ENCODE data around the gene PTPRN2. TPM values are rescaled to one million over a fixed set of nuclear protein-coding genes. Genes with fewer than 3 reads are reported as not detected.
"Not testable (repeated sequence)": the region's sequence is repeated elsewhere in the genome, so short reads cannot be mapped to it uniquely, and the experiment has no call there.

The PTPRN2 gene
- total RNA-seq, 1 donor from 2014 or later, result 7.8 TPM

DNA sequence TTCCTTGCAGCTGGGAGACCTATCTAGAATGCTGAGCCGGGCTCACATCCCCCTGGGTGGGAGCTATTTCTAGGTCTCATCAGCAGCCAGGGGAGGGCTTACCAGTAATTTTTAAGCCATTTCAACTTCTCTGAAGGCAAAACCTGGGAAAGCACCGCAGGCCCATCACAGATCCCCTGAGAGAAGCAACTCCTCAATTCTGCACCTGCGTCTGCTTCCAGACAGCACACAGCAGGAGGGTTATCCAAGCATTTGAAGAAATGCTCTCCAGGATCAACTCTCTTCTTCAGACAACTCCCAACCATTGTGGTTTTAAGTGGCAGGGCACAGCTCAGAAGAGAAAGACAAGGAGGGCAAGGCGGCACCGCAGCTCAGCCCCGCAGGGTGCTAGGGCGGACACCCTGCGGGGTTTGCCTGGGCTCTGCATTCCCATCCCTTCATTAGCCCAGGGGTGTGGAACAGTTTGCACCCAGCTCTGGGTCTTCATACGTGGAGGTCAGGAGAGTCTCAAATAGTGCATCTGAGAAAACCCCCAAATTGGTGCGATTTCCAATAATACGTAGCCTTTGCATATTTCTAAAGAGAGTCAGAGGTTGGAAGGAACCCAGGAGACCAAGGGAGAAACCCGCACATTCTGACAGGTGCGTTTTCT, 632.1 kb downstream of the PTPRN2 start:
- DNase-seq (ENCODE audit: low spot score), result no peak

DNA sequence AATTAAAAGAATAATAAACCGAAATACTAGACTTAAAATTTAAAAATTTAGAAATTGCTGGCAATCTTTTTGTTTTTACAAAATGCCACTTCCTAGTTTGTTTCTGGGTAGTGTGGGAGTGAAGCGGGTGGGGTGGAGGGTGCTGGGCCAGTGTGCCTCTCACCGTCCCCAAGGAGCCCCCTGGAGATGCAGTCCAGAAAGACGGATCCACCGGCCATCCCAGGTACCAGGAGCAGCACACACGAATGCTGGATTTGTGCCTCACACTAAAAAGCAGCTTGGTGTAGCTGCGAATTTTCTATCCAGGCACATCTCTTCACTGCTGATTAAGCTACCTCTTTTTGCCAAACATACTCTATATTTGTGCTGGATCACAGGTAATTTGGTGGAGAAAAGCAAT, 632.7 kb downstream of the PTPRN2 start:
- no peak for DNase-seq (ENCODE audit: low spot score)

DNA sequence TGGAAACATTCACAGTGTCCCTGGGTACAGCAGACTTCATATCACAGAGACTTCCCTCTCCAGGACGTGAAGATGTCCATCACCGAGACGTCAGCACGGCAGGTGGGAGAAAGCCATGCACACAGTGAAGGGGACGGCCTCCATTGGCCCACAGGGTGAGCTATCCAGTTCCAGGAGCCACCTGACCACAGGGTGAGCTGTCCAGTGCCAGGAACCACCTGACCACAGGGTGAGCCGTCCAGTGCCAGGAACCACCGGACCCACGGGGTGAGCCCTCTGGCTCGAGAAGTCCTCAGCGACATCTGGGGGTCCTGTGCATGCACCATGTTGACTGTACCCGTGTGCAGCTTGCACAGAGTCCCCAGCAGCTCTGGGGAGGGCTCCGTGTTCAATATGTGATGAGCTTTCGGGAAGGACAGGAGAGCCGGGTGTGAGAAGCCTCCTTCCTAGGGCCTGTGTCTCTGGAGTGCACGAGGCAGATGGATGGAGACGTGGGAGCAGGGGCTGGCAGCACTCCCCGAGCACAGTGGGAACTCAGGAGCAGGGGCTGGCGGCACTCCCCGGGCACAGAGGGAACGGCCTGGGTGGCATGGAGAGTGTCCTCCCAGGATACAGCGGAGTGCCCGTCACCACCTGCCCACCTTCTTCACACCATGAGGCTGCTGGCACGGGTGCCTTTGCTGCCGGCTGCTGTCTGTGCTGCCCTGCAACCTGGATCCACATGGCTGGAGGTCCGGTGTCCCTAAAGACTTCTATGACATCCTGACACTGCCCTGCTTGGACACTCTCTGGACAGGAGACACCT, 634.6 kb downstream of the PTPRN2 start:
- no peak for DNase-seq (ENCODE audit: low spot score)

DNA sequence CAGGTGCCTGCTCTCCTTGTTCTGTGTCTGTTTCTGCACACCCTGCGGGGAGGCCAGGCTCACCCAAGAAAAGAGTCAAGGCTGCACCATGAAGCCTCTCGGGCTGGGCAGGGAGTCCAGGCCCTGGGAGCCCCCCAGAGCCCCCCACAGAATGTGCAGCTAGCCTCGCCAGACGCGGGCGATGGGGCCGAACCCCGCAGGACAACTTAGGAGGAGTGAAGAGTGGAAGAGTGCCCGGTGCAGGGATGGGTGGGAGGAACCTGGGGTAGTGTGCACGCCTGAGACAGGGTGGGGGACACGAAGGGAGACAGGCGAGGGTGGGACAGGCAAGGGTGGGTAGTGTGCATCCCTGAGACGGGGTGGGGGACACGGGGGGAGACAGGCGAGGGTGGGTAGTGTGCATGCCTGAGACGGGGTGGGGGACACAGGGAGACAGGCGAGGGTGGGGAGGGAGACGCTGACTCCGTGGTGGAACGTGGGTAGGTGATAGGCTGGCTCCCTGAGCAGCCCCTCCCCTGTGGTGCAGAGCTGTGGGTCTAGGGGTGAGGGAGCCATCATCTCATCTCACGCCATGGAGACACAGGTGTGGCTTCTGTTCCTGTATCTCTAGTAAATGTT, 635.5 kb downstream of the PTPRN2 start:
- DNase-seq (ENCODE audit: low spot score), result no peak

DNA sequence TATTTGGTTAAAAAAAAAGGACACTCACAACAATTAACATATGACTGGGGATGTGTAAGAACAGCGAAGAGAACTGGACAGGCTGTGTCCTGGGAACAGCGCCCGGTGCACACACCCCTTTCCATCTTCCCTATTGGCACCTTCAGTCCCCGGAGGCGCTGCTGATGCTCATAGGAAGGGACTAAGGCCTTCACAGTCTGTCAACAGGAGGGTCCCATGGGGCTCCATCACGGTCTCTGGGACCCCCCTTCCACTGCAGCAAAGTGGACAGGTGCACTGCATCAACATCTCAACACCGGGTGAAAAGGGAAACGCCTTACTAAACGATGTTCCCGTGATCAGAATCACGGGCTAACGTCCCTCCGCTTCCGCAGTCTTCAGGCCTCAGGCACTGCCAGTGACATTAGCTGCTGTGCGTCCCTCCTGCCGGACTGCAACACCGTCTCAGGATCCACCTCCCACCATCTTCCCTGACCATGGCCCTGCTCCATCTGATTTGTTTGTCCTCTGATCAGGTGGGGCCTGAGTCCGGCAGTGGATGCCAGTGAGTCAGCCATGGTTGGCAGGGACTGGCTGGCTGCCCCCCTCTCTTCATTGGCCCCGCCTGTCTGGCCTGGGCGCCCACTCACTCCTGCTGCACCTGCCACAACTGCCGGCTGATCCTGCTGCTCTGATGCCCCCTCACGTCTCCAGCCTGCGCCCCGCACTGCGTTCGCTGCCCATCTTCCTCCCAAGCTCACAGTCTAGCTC, 636.1 kb downstream of the PTPRN2 start:
- DNase-seq (ENCODE audit: low spot score), result no peak

DNA sequence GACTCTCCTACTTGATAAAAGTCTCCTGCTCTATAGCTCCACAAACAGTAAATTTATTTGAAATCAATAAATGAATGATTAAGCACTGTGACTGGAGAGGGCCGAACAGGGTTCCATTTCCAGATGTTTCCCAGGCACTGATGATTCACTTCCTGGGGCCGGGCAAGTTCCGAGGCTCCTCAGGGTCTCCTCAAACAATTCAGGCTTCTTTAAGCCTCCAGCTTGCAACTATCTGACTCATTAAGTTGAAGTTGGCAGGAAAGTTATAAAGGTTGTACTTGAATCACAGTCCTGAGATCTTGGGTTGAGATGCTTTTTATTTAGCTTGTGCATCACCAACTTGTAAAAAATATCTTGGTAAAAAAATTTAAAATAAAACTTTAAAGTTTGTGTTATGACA, 637.9 kb downstream of the PTPRN2 start:
- no peak for DNase-seq (ENCODE audit: low spot score)

DNA sequence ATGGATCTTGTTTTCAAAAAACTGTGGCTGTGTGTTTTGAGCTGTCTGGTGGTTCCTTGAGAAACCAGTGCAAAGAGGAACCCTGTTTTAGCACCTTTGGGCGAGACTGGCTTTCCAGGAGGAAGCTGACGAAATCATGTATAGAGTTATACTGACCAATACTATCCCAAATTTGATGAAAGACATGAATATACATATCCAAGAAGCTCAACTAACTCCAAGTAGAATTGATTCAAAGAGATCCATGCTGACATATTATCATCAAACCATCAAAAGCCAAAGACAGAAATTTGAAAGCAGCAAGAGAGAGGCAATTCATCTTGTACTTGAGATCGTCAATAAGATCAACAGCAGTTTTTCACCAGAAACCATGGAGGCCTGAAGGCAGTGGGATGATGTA, 640.1 kb downstream of the PTPRN2 start:
- no peak for DNase-seq (ENCODE audit: low spot score)

DNA sequence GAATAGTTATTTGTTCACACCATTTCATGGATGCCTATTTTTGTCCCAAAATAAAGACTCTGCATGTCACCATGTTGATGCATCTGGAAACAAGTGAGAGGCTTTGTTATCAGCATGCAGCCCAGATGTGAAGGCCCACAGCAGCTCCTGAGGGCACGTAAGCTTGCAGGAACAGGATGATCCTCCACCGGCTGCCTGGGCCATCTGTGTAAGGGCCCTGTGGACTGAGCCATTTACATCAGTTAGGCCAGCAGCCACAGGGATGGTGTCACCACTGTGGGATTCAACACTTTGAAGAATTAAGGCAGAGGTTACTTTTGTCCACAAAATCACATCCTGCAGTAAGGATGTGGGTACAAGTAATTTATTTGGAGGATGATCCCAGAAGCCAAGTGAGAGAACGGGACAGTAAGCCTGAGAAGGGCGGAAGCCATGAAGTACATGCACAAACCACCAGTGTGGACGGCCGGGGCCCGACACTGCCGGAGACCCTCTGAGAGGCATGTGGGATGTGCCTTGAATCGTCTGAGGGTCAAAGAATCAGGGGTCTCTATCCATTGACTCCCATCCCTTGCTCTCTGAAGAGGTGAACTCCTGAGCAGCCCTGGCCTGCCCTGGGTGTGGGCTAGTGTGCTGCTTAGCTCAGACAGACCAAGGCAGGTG, 641.1 kb downstream of the PTPRN2 start:
- DNase-seq (ENCODE audit: low spot score), result no peak

DNA sequence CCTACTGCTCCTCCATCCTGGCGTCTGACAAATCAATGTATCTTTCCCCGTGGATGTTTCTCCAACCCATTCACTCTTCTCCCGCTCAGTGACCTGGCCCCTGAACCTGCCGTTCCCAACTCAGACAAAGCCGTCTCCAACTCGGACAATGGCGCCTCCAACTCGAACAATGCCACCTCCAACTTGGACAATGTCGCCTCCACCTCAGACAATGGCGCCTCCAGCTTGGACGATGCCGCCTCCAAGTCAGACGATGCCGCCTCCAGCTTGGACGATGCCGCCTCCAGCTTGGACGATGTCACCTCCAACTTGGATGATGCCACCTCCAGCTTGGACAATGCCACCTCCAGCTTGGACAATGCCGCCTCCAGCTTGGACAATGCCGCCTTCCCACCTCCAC, 642.2 kb downstream of the PTPRN2 start:
- DNase-seq (ENCODE audit: low spot score), result no peak

DNA sequence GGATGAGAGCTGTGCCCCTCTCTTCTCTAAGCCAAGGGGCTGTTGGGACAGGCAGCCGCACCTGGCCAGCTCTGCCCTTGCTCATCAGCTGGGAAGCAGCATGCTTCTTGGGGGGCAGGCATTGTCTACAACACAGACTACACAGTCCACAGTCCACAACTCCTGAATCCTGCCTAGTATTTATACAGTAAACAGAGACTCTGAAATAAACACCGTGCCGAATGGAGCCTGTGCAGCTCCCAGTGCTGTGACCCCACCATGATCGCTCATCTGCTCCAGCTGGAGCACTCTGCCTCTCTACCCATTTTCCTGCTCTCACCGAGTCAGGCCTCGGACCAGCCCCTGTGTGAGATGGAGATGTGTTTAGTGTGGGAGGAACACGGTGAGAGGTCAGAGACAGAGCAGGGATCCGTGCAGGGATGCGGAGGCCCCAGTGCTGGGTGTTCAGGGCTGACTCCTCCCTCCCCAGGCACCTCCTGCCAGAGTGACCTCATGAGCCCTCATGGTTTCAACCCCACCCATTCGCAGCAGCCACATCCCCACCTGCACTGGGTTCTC, 642.8 kb downstream of the PTPRN2 start:
- no peak for DNase-seq (ENCODE audit: low spot score)

DNA sequence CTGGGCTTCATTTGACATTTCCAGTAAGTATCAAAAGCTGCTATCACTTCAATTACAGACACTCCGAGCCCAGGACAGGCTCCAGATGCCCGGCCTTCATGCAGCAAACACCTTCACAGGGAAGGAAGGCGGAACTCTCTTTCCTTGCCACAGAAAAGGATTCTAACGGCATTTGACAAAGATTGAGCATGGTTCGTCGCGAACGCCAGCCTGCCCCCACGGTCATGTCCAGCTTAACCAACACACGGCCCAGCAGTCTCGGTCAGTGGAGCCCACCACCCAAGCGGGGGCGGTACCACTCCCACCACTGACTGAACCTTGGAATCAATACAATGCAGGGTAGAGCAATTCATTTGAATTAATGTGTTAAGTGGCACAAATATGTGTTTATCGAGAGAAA, 643.6 kb downstream of the PTPRN2 start:
- no peak for DNase-seq (ENCODE audit: low spot score)

DNA sequence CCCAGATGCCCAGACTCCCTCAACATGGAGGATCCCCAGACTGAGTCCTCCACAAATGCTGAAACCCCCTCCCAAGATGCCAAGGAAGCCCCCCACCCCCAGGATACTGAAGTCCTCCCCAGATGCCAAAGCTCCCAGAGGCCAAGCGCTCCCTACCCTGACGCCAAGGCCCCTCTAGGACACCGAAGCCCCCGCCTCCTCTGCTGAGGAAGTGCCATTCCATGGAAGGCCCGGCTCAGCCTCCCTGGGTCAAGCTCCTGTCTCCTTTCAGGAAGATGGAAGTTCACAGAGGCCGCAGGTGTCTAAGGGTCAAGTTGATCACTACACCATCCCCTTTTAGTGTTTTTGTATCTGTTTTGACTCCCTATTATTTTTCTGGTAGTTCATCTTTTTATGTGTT, 644.1 kb downstream of the PTPRN2 start:
- DNase-seq (ENCODE audit: low spot score), result no peak

DNA sequence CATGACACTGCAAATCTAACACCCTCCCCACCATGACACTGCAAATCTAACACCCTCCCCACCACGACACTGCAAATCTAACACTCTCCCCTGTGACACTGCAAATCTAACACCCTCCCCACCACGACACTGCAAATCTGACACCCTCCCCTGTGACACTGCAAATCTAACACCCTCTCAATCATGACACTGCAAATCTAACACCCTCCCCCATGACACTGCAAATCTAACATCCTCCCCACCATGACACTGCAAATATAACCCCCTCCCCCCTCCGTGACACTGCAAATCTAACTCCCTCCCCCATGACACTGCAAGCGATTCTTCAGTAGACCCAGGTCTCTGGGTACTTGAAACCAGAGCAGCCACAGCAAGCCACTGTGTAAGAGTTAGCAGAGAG, 646.4 kb downstream of the PTPRN2 start:
- DNase-seq (ENCODE audit: low spot score), result no peak

DNA sequence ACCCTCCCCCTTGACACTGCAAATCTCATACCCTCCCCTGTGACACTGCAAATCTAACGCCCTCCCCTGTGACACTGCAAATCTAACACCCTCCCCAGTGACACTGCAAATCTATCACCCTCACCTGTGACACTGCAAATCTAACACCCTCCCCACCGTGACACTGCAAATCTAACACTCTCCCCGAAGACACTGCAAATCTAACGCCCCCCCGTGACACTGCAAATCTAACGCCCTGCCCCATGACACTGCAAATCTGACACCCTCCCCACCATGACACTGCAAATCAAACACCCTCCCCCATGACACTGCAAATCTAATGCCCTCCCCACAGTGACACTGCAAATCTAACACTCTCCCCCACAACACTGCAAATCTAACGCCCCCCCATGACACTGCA, 647.1 kb downstream of the PTPRN2 start:
- DNase-seq (ENCODE audit: low spot score), result no peak

DNA sequence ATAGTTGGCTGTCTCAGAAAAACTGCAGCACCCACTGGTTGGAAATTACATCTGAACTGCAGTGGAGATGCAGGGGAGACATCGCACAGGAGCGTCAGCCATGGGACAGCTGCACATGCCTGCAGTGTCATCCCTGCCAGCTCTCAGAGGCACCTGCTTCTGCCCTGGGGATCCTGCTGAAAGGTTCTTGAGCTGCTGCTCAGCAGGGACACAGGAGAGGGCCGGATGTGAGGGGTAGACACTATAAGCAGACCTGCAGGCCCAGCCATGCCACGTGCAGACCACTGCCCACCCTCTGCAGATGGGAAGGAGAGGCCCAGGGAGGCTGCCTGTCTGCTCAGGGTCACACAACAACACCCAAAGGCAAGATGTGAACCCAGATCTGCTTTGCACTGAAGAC, 649.4 kb downstream of the PTPRN2 start:
- no peak for DNase-seq (ENCODE audit: low spot score)

DNA sequence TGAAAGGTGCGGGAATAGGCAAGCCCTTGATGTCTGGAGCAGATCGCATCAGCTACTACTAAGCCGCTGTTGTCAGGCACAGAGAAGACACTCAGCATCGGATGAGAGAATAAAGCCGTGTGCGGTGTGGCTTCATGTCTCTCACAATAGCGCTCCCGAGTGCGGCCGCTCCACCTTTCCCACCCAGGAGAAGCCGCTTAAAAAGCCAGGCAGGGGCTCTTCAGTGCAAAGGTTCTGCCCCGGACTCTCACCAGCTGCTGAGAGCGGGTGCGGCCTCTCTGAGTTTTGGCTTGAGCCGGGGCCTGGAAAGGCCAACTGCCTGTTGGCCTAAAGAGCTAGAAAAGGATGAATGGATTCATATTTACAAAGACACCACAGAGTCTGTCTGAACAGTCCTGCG, 650.2 kb downstream of the PTPRN2 start:
- no peak for DNase-seq (ENCODE audit: low spot score)

DNA sequence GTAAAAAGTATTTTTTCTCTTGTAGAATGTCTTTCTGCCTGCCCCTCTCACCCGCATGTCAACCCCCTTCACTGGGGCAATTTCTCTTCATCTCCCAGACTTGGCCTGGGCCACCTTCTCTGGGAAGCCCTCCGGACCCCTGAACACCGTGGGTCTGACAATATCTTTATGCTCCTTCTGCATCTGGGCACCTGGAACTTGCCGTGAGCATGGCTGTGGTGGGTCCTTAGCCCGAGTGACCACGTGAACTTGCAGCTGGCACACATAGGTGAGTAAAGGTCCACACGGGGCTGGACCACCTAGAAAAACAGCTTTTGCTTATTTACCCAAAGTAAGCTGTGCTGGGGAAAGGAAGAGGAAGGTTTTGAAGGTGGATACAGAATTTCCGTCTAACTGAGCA, 650.6 kb downstream of the PTPRN2 start:
- no peak for DNase-seq (ENCODE audit: low spot score)

DNA sequence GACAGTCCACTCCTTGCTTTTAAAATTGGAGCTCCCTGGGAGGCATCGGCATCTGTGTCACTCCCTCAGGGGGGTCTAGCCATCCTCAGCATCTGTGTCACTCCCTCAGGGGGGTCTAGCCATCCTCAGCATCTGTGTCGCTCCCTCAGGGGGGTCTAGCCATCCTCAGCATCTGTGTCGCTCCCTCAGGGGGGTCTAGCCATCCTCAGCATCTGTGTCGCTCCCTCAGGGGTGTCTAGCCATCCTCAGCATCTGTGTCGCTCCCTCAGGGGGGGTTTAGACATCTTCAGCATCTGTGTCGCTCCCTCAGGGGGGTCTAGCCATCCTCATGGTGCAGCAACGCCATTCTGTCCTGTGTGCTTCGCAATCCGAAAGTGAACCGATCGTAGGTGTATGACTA, 651.9 kb downstream of the PTPRN2 start:
- DNase-seq (ENCODE audit: low spot score), result not testable (repeated sequence)

DNA sequence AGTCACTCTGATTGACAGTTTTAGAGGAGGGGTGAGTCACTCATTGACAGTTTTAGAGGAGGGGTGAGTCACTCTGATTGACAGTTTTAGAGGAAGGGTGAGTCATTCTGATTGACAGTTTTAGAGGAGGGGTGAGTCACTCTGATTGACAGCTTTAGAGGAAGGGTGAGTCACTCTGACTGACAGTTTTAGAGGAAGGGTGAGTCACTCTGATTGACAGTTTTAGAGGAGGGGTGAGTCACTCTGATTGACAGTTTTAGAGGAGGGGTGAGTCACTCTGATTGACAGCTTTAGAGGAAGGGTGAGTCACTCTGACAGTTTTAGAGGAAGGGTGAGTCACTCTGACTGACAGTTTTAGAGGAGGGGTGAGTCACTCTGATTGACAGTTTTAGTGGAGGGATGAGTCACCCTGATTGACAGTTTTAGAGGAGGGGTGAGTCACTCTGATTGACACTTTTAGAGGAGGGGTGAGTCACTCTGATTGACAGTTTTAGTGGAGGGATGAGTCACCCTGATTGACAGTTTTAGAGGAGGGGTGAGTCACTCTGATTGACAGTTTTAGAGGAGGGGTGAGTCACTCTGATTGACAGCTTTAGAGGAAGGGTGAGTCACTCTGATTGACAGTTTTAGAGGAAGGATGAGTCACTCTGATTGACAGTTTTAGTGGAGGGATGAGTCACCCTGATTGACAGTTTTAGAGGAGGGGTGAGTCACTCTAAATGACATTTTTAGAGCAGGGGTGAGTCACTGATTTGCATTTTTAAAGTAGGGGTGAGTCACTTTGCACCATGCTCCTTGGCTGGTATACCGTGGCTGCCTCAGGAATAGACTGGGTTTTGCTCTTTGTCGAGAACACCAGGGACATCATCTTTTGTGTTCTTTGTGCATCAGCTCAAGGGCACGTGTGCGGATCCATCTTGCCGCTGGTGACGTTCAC, 654.1 kb downstream of the PTPRN2 start:
- not testable (repeated sequence) for DNase-seq (ENCODE audit: low spot score)

DNA sequence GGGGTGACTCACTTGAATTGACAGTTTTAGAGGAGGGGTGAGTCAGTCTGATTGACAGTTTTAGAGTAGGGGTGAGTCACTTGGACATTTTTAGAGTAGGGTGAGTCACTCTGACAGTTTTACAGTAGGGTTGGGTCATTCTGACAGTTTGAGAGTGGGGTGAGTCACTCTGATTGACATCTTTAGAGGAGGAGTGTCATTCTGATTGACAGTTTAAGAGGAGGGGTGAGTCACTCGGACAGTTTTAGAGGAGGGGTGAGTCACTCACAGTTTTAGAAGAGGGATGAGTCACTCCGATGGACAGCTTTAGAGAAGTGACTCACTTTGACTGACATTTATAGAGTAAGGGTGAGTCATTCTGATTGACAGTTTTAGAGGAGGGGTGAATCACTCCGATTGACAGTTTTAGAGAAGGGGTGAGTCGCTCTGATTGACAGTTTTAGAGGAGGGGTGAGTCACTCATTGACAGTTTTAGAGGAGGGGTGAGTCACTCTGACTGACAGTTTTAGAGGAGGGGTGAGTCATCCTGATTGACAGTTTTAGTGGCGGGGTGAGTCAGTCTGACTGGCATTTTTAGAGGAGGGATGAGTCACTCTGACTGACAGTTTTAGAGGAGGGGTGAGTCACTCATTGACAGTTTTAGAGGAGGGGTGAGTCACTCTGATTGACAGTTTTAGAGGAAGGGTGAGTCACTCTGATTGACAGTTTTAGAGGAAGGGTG, 655.0 kb downstream of the PTPRN2 start:
- DNase-seq (ENCODE audit: low spot score), result no peak
